ENCODE data around the gene LRRC46. TPM values are rescaled to one million over a fixed set of nuclear protein-coding genes. Genes with fewer than 3 reads are reported as not detected.

The LRRC46 gene
- total and polyA plus RNA-seq, 10 of the 15 experiments (the other 5 are each of a cell fraction or from before 2014, with no cell fraction given) = 0.15 to 1.8 (median 0.38) TPM; not detected in 1

- H3K36me3 ChIP-seq (ENCODE audit: control insufficient read depth in 2 of 2, insufficient read depth in 2 of 2, low read length in 1 of 2) = peaks cover 11% of the 10 kb centered on the region in 2 experiments; a peak in 3 of 4 replicates
- H3K4me3 ChIP-seq = no peak overlapping the region
- FAIRE-seq (no peak), ATAC-seq (no peak), DNase-seq (ENCODE audit: low read depth, low spot score) (no peak)
- SMC1A ChIA-PET (ENCODE audit: uncharacterized antibody, unreplicated experiment) = no interaction called here
- in situ Hi-C loops (cut with MboI) = no loop called here
- H3K4me2 ChIP-seq (ENCODE audit: control insufficient read depth, insufficient read depth) = no peak overlapping the region
- BruUV-seq (replicated peaks) = no TSS peak
- no peaks in the 10 kb centered on the region for H3K4me1 ChIP-seq (ENCODE audit: control insufficient read depth, insufficient read depth, low read length)
- intact Hi-C loops (cut with micrococcal nuclease; ENCODE audit: unreplicated experiment) = no loop called here
- no peaks in the 10 kb centered on the region for H3K9me3 ChIP-seq (replicated peaks; ENCODE audit: control insufficient read depth, insufficient read depth, low read length)
- no peaks in the 10 kb centered on the region for H3K79me2 ChIP-seq (ENCODE audit: control insufficient read depth, insufficient read depth, low read length)
- no peaks in the 10 kb centered on the region for H4K20me1 ChIP-seq (ENCODE audit: control insufficient read depth, insufficient read depth)
- no peaks in the 10 kb centered on the region for H3K27me3 ChIP-seq (replicated peaks in 1 of 2; ENCODE audit: control insufficient read depth in 2 of 2, insufficient read depth in 2 of 2, low read length in 1 of 2)
- no peak overlapping the region for H3K27ac ChIP-seq (ENCODE audit: control insufficient read depth, insufficient read depth)
- H3K9ac ChIP-seq (ENCODE audit: control insufficient read depth, insufficient read depth, low read length) = no peak overlapping the region
- CTCF ChIA-PET = no interaction called here
- RAD21 ChIA-PET (ENCODE audit: unreplicated experiment) = no interaction called here
- H2AFZ ChIP-seq (ENCODE audit: control insufficient read depth, low read depth, low read length) = no peak overlapping the region
- 93% methylated on average over 22 of the region's 22 CpGs for WGBS (ENCODE audit: insufficient coverage, insufficient replicate concordance, low lambda C conversion rate, missing lambda C conversion rate)
- POLR2A ChIA-PET = no interaction called here
- TF ChIP-seq NRF1 (conservative IDR thresholded peaks at IDR 0.05; ENCODE audit: low read depth, low read length) (no peak), SMAD5 (IDR thresholded peaks at IDR 0.05; ENCODE audit: low read depth) (no peak), NR2C2 (IDR thresholded peaks at IDR 0.05; ENCODE audit: borderline replicate concordance, control insufficient read depth, insufficient read length, low read depth) (no peak), SP1 (IDR thresholded peaks at IDR 0.05; ENCODE audit: low read depth, low read length) (no peak), KLF5 (IDR thresholded peaks at IDR 0.05; ENCODE audit: partially characterized antibody) (no peak), SMARCA5 (IDR thresholded peaks at IDR 0.05) (no peak), NKRF (conservative IDR thresholded peaks at IDR 0.05) (no peak), BHLHE40 (IDR thresholded peaks at IDR 0.05; ENCODE audit: borderline replicate concordance in 1 of 2, low read depth in 2 of 2, low read length in 1 of 2) (no peak), CREB1 (IDR thresholded peaks at IDR 0.05; ENCODE audit: low read depth) (no peak), MLLT1 (IDR thresholded peaks at IDR 0.05) (no peak), SUPT20H (IDR thresholded peaks at IDR 0.05; ENCODE audit: borderline replicate concordance, control insufficient read depth, low read depth, low read length) (no peak), ZBTB4 (CRISPR knock-in tag; IDR thresholded peaks at IDR 0.05) (no peak), ZNF622 (IDR thresholded peaks at IDR 0.05) (no peak), HDAC2 (IDR thresholded peaks at IDR 0.05) (no peak), SIX5 (IDR thresholded peaks at IDR 0.05; ENCODE audit: low read depth, low read length, severe bottlenecking) (no peak), POLR2A (IDR thresholded peaks at IDR 0.05; ENCODE audit: low read depth, low read length) (no peak)
These were observed 17.9 kb upstream of the LRRC46 start for GRCh38 chr17:47813512-47814031.
